Mesenchymal stem cell (in vitro differentiated cells and primary cell): ENCODE measurements around the gene C12orf76.

Source experiments
- DNase-seq: peaks from one replicate; pipeline ENCODE4 v3.0.0-alpha.2; 2013
- H2AFZ ChIP-seq: one replicate; pipeline ENCODE4 v1.6.1; 2013; ENCODE audit warnings: low read depth, mild to moderate bottlenecking, control low read depth, inconsistent platforms, low read length, moderate library complexity
- H2AK5ac ChIP-seq: 2 replicates; pipeline ENCODE4 v1.6.1; 2013; ENCODE audit warnings: low read length, moderate library complexity, mild to moderate bottlenecking, inconsistent platforms; ENCODE audit not compliant: severe bottlenecking
- H2BK120ac ChIP-seq: one replicate; pipeline ENCODE4 v1.6.1; 2013; ENCODE audit warnings: low read depth, mild to moderate bottlenecking, inconsistent platforms, low read length, moderate library complexity
- H2BK12ac ChIP-seq, 2 experiments: one replicate each; pipeline ENCODE4 v1.6.1; 2013; ENCODE audit warnings: inconsistent platforms in 2 of 2, low read length in 2 of 2, mild to moderate bottlenecking in 2 of 2, moderate library complexity in 2 of 2, control low read depth in 1 of 2
- H2BK15ac ChIP-seq: one replicate; pipeline ENCODE4 v1.6.1; 2013; ENCODE audit warnings: mild to moderate bottlenecking, low read depth, inconsistent platforms; ENCODE audit not compliant: poor library complexity, severe bottlenecking
- H2BK5ac ChIP-seq: 2 replicates; pipeline ENCODE4 v1.6.1; 2013; ENCODE audit warnings: low read depth, mild to moderate bottlenecking, low read length, control low read depth, inconsistent platforms; ENCODE audit not compliant: poor library complexity, severe bottlenecking
- H3K14ac ChIP-seq, 2 experiments: one replicate each; pipeline ENCODE4 v1.6.1; 2013; ENCODE audit warnings: inconsistent platforms in 2 of 2, low read length in 2 of 2, control low read depth in 1 of 2, mild to moderate bottlenecking in 1 of 2, moderate library complexity in 1 of 2
- H3K18ac ChIP-seq, 2 experiments: one replicate each; pipeline ENCODE4 v1.6.1; 2013; ENCODE audit warnings: inconsistent platforms in 2 of 2, low read length in 2 of 2, control low read depth in 1 of 2, low read depth in 1 of 2, mild to moderate bottlenecking in 1 of 2
- H3K23ac ChIP-seq, 2 experiments: one replicate each; pipeline ENCODE4 v1.6.1; 2013; ENCODE audit warnings: inconsistent platforms in 2 of 2, low read length in 2 of 2, mild to moderate bottlenecking in 2 of 2, moderate library complexity in 2 of 2, control low read depth in 1 of 2
- H3K27ac ChIP-seq: 2 replicates; pipeline ENCODE4 v1.5.1; 2013; ENCODE audit warnings: mild to moderate bottlenecking, moderate library complexity, low read length, control low read depth, inconsistent platforms; ENCODE audit not compliant: poor library complexity, severe bottlenecking
- H3K27me3 ChIP-seq, 2 experiments: 2 replicates each; pipeline versions ENCODE4 v1.6.1 to v1.7.0; 2013; ENCODE audit warnings: low read length in 2 of 2, mild to moderate bottlenecking in 2 of 2, moderate library complexity in 2 of 2, control low read depth in 1 of 2, inconsistent platforms in 1 of 2; ENCODE audit not compliant: control insufficient read depth in 1 of 2, insufficient read depth in 1 of 2
- H3K36me3 ChIP-seq, 2 experiments: 2 replicates each; pipeline versions ENCODE4 v1.6.1 to v1.7.0; 2013; ENCODE audit warnings: low read length in 2 of 2, control low read depth in 1 of 2, inconsistent platforms in 1 of 2, low read depth in 1 of 2, mild to moderate bottlenecking in 1 of 2; ENCODE audit not compliant: insufficient read depth in 2 of 2, control insufficient read depth in 1 of 2
- H3K4ac ChIP-seq, 2 experiments: one replicate each; pipeline ENCODE4 v1.6.1; 2013; ENCODE audit warnings: inconsistent platforms in 2 of 2, low read length in 2 of 2, mild to moderate bottlenecking in 2 of 2, moderate library complexity in 2 of 2, control low read depth in 1 of 2, low read depth in 1 of 2
- H3K4me1 ChIP-seq: 2 replicates; pipeline ENCODE4 v1.6.1; 2013; ENCODE audit warnings: low read depth, low read length, control low read depth; ENCODE audit not compliant: control insufficient read depth, insufficient read depth
- H3K4me2 ChIP-seq: 2 replicates; pipeline ENCODE4 v1.6.1; 2013; ENCODE audit warnings: low read length, mild to moderate bottlenecking, inconsistent platforms; ENCODE audit not compliant: poor library complexity, severe bottlenecking
- H3K4me3 ChIP-seq, 2 experiments: 2 replicates each; pipeline versions ENCODE4 v1.5.1 to v1.7.0; 2013; ENCODE audit warnings: low read length in 2 of 2, mild to moderate bottlenecking in 2 of 2, control low read depth in 1 of 2, low read depth in 1 of 2; ENCODE audit not compliant: insufficient read depth in 1 of 2
- H3K79me1 ChIP-seq: replicated peaks from 2 replicates; pipeline ENCODE4 v1.6.1; 2013; ENCODE audit warnings: mild to moderate bottlenecking, control low read depth, low read length, inconsistent platforms; ENCODE audit not compliant: poor library complexity, severe bottlenecking
- H3K9ac ChIP-seq: 2 replicates; pipeline ENCODE4 v1.7.0; 2013; ENCODE audit warnings: mild to moderate bottlenecking, low read length, moderate library complexity
- H3K9me3 ChIP-seq: 2 replicates; pipeline ENCODE4 v1.7.0; 2013; ENCODE audit warnings: mild to moderate bottlenecking, low read length; ENCODE audit not compliant: control insufficient read depth
- H4K8ac ChIP-seq: one replicate; pipeline ENCODE4 v1.6.1; 2013; ENCODE audit warnings: inconsistent platforms, mild to moderate bottlenecking, low read length, moderate library complexity
- H4K91ac ChIP-seq: one replicate; pipeline ENCODE4 v1.6.1; 2013; ENCODE audit warnings: mild to moderate bottlenecking, low read length, inconsistent platforms
- WGBS: methylation state at CpG from one replicate; pipeline ENCODE4 v1.1.7; 2013; ENCODE audit warnings: mixed read lengths; 5-methylcytosine and 5-hydroxymethylcytosine counted together

C12orf76 gene

GRCh38 chr12:109995361-109995685 is 53.0 kb downstream of the C12orf76 start:
- Histone ChIP-seq H3K23ac (no peak overlapping the region), H3K36me3 (peaks cover 0 to 13% of the 10 kb centered on the region in 2 experiments), H3K4ac (peak overlapping the region in 1 of 2 experiments; percentile 87), H3K14ac (peak overlapping the region in 1 of 2 experiments; percentile 99), H2BK120ac (no peak overlapping the region), H2BK5ac (no peak overlapping the region), H3K4me3 (peak overlapping the region; percentile 94 to 98), H2AK5ac (no peak overlapping the region), H3K18ac (no peak overlapping the region), H3K27me3 (no peaks in the 10 kb centered on the region), H2BK15ac (no peak overlapping the region), H3K4me1 (peaks cover 2% of the 10 kb centered on the region), H3K79me1 (peaks cover 22% of the 10 kb centered on the region), H3K9me3 (no peaks in the 10 kb centered on the region), H3K27ac (no peak overlapping the region), H2BK12ac (no peak overlapping the region), H3K4me2 (peak overlapping the region; percentile 99), H4K91ac (no peak overlapping the region), H2AFZ (peak overlapping the region; percentile 91), H3K9ac (peak overlapping the region; percentile 89), H4K8ac (no peak overlapping the region)
- 32% methylated on average over 6 of the region's 6 CpGs for WGBS
- peak; percentile 25 for DNase-seq

DNA sequence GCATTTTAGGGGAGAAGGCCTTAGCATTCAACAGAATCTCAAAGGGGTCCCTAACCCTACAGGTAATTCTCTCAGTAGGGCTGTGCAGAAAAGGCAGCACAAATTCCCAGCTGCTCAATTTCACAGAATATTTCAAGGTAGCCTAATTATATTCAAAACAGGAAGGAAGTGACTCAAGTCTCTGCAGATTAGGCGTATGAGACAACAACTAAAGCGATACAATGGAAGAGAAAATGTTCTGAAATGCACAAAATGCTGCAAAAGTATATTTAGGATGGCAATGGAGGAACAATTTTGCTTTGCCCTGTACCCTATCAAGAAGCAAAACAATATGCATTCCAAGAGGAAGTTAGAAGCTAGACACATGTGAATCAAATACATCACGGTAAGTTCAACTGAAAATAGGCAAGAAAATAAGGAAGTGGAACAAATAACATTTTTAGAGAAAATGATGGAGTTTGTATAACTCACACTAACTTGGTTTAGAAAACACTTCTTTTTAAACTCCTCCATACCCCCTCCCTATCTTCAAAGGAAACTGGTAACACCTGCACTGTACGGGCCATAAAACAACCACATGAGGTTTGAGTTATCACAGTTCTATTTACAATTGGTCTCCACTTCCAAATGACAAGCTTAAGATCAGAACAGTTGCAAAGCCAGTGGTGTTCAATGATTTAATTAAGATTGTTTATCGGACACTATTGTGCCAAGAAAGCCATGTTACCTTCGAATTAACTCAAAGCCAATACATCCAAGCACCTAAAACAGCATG is 53.7 kb downstream of the C12orf76 start:
- Histone ChIP-seq H4K91ac (no peak overlapping the region), H3K4me2 (peak overlapping the region; percentile 99), H2AK5ac (peak overlapping the region; percentile 42), H3K9me3 (no peaks in the 10 kb centered on the region), H3K4ac (no peak overlapping the region), H3K4me3 (peak overlapping the region in 1 of 2 experiments; percentile 94), H2BK15ac (no peak overlapping the region), H3K4me1 (peaks cover 2% of the 10 kb centered on the region), H2BK5ac (no peak overlapping the region), H3K27ac (no peak overlapping the region), H3K79me1 (peaks cover 18% of the 10 kb centered on the region), H3K14ac (no peak overlapping the region), H3K36me3 (peaks cover 0 to 21% of the 10 kb centered on the region in 2 experiments), H3K18ac (no peak overlapping the region), H3K9ac (peak overlapping the region; percentile 89), H3K27me3 (no peaks in the 10 kb centered on the region), H2BK120ac (no peak overlapping the region), H3K23ac (no peak overlapping the region), H2BK12ac (no peak overlapping the region), H2AFZ (no peak overlapping the region), H4K8ac (no peak overlapping the region)
- WGBS = 56% methylated on average over 4 of the region's 6 CpGs
- no peak for DNase-seq

DNA sequence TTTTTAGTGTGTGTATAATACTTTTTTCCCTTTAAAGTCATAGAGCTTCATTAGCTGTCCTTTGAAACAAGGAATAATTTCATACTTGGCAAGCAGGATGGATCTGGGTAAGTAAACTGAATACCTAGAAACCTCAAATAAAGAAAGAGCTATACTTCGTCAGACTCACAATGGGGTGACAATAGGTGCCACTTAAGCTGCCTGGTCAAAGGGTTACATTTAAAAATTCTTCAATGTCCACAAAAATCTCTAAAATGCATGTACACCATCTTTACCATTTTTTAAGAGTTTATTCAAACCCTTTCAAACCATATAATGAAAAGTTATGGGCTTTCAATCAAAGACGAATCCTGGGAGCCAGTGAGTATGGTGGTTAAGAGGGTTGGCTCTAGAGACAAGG is 55.2 kb downstream of the C12orf76 start:
- Histone ChIP-seq H3K14ac (no peak overlapping the region), H3K4me2 (no peak overlapping the region), H3K27ac (no peak overlapping the region), H2BK15ac (no peak overlapping the region), H2AFZ (no peak overlapping the region), H4K8ac (no peak overlapping the region), H3K79me1 (peaks cover 25% of the 10 kb centered on the region), H3K18ac (no peak overlapping the region), H3K4me1 (no peaks in the 10 kb centered on the region), H3K9me3 (no peaks in the 10 kb centered on the region), H3K27me3 (no peaks in the 10 kb centered on the region), H3K36me3 (peaks cover 8 to 34% of the 10 kb centered on the region in 2 experiments), H3K4me3 (no peak overlapping the region), H2BK12ac (no peak overlapping the region), H2BK5ac (no peak overlapping the region), H2AK5ac (no peak overlapping the region), H4K91ac (no peak overlapping the region), H3K23ac (no peak overlapping the region), H3K9ac (no peak overlapping the region), H3K4ac (no peak overlapping the region), H2BK120ac (no peak overlapping the region)
- 93% methylated on average over 2 of the region's 2 CpGs for WGBS
- DNase-seq = no peak

DNA sequence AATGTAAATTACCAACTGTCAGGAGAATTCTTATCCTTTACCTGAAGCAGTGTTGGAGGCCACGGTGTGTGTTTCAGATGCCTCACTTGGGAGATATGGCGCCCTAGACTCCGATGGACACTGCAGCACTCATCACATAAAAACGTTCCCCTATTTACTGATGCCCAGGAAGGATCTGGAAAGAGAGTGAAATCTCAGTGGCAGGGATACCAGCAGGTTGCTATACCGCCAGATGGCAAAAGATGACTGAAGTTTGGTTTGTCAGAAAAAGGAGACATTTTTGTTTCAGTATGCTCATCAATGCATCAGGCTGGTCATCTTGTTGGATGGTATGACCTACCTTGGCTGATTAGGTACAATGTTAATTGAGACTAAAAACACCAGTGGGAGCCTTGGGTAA is 56.7 kb downstream of the C12orf76 start:
- H3K4me3 ChIP-seq = no peak overlapping the region
- no peak for DNase-seq
- no peak overlapping the region for H2BK12ac ChIP-seq
- H3K79me1 ChIP-seq = peaks cover 25% of the 10 kb centered on the region
- H3K14ac ChIP-seq = no peak overlapping the region
- no peak overlapping the region for H2BK5ac ChIP-seq
- H4K8ac ChIP-seq = no peak overlapping the region
- no peak overlapping the region for H2AFZ ChIP-seq
- 95% methylated on average over 5 of the region's 5 CpGs for WGBS
- H3K36me3 ChIP-seq = peaks cover 12 to 43% of the 10 kb centered on the region in 2 experiments
- no peak overlapping the region for H2BK15ac ChIP-seq
- H3K4me2 ChIP-seq = no peak overlapping the region
- no peak overlapping the region for H3K18ac ChIP-seq
- no peak overlapping the region for H4K91ac ChIP-seq
- H3K4ac ChIP-seq = no peak overlapping the region
- no peaks in the 10 kb centered on the region for H3K27me3 ChIP-seq
- H2BK120ac ChIP-seq = no peak overlapping the region
- no peaks in the 10 kb centered on the region for H3K4me1 ChIP-seq
- H3K9ac ChIP-seq = no peak overlapping the region
- H3K27ac ChIP-seq = no peak overlapping the region
- H3K9me3 ChIP-seq = no peaks in the 10 kb centered on the region
- no peak overlapping the region for H3K23ac ChIP-seq
- H2AK5ac ChIP-seq = no peak overlapping the region
